Stimulated activated CD4-positive, alpha-beta T cell treated with anti-CD3 and anti-CD28 coated beads, Interleukin-1b, Interleukin-23, amount 100 ng/mL, for 4 hours (primary cell): ENCODE results near the gene TMEM81.

Experiments used
- DNase-seq, 2 donors: peaks; one replicate each; pipeline ENCODE4 v3.0.0-alpha.2; 2020; ENCODE audit warnings: low read depth in 2 of 2

TMEM81 gene

GRCh38 chr1:205076245-205076761, 8.0 kb downstream of the TMEM81 start:
- no peak for DNase-seq

GRCh38 chr1:205075642-205076155, 8.6 kb downstream of the TMEM81 start:
- no peak for DNase-seq

- DNase-seq: no peak
These were observed 9.7 kb downstream of the TMEM81 start for GRCh38 chr1:205074513-205074912.

GRCh38 chr1:205074084-205074483, 10.2 kb downstream of the TMEM81 start:
- no peak for DNase-seq

GRCh38 chr1:205073511-205073910, 10.7 kb downstream of the TMEM81 start:
- no peak for DNase-seq

GRCh38 chr1:205072881-205073280, 11.4 kb downstream of the TMEM81 start:
- DNase-seq: no peak

- DNase-seq: no peak
These were observed 12.0 kb downstream of the TMEM81 start for GRCh38 chr1:205072286-205072685.

- no peak for DNase-seq
These were observed 12.5 kb downstream of the TMEM81 start for GRCh38 chr1:205071801-205072200.

GRCh38 chr1:205071028-205071409, 13.2 kb downstream of the TMEM81 start:
- no peak for DNase-seq

- DNase-seq: no peak
These were observed 14.7 kb downstream of the TMEM81 start for GRCh38 chr1:205069371-205070125.

- no peak for DNase-seq
These were observed 15.7 kb downstream of the TMEM81 start for GRCh38 chr1:205068457-205069040.

- DNase-seq: no peak
These were observed 16.3 kb downstream of the TMEM81 start for GRCh38 chr1:205068001-205068400.

GRCh38 chr1:205067031-205067430, 17.2 kb downstream of the TMEM81 start:
- no peak for DNase-seq

- DNase-seq: no peak
These were observed 18.0 kb downstream of the TMEM81 start for GRCh38 chr1:205066141-205066818.

- DNase-seq: no peak
These were observed 18.6 kb downstream of the TMEM81 start for GRCh38 chr1:205065666-205066065.

GRCh38 chr1:205064741-205065316, 19.4 kb downstream of the TMEM81 start:
- DNase-seq: no peak

- DNase-seq: no peak
These were observed 20.0 kb downstream of the TMEM81 start for GRCh38 chr1:205064301-205064700.

GRCh38 chr1:205062895-205063294, 21.4 kb downstream of the TMEM81 start:
- DNase-seq: no peak

- DNase-seq: no peak
These were observed 21.9 kb downstream of the TMEM81 start for GRCh38 chr1:205062319-205062718.

- DNase-seq: peak; percentile 43 to 54
These were observed 22.6 kb downstream of the TMEM81 start for GRCh38 chr1:205061665-205062069.

GRCh38 chr1:205061227-205061626, 23.0 kb downstream of the TMEM81 start:
- DNase-seq: no peak

- DNase-seq: no peak
These were observed 23.5 kb downstream of the TMEM81 start for GRCh38 chr1:205060746-205061145.
